MG63 (cell line): ENCODE measurements around the gene KCNN1. TPM values are rescaled to one million over a fixed set of nuclear protein-coding genes. Genes with fewer than 3 reads are reported as not detected.

ENCODE experiments used
- DNase-seq: peaks from one replicate; pipeline ENCODE4 v3.0.0-alpha.2; 2020
- H3K27me3 ChIP-seq: fragments of 250-450 bp; sonication (Bioruptor Pico); 2 replicates; pipeline ENCODE4 v1.5.1; 2020; ENCODE audit warnings: mild to moderate bottlenecking, moderate library complexity
- H3K36me3 ChIP-seq: fragments of 250-450 bp; sonication (Bioruptor Pico); 2 replicates; pipeline ENCODE4 v1.5.1; 2020; ENCODE audit warnings: mild to moderate bottlenecking, moderate library complexity
- H3K4me3 ChIP-seq: fragments of 250-450 bp; sonication (Bioruptor Pico); 2 replicates; pipeline ENCODE4 v1.5.1; 2020; ENCODE audit warnings: mild to moderate bottlenecking, moderate library complexity
- H3K9me3 ChIP-seq: fragments of 250-450 bp; sonication (Bioruptor Pico); 2 replicates; pipeline ENCODE4 v1.5.1; 2020; ENCODE audit warnings: mild to moderate bottlenecking, moderate library complexity
- total RNA-seq: library from RNA; depleted of rRNA; stranded (reverse); fragments of >200 nt; shearing (Covaris generic); gene quantifications from 2 replicates; pipeline ENCODE4 v1.2.3, GENCODE V29; 2014; ENCODE audit warnings: low replicate concordance

KCNN1 gene
- total RNA-seq, 1 experiment from 2014 or later: not detected

DNA sequence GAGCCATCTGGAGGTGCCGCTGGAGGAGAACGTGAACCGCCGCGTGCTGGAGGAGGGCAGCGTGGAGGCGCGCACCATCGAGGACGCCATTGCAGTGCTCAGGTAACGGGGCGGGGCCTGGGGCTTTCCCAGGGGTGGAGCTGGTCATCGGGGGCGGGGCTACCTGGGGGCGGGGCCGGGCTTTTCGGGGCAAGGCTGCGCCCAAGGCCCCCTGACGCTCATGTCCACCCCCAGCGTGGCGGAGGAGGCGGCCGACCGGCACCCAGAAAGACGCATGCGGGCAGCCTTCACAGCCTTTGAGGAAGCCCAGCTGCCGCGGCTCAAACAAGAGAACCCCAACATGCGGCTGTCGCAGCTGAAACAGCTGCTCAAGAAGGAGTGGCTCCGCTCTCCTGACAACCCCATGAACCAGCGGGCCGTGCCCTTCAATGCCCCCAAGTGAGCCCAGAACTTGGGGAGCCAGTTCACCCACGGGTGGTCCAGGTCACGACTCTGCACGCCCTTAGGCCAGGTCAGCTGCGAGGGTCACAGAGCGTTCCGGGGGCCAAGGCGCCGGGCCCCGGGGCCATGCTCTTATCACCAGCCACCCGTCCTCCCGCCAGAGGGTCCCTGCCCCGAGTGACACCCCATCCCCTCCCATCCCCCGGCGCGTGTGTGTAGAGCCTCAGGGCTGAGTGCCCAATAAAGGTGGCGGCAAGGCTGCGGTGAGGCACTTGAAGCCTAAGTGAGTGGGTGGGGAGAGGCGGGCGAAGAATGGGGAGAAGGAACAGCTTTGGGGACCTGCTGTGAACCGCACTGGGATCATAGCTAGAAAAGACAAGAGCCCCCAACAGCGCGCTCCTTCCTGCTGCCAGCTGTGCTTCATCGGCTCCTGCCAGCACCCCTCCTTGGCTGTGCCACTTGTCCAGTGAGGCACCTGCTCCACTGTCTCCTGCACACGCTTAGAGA lies 23.4 kb upstream of the KCNN1 start:
- H3K9me3 ChIP-seq: no peaks in the 10 kb centered on the region
- DNase-seq: no peak
- no peak overlapping the region for H3K4me3 ChIP-seq
- no peaks in the 10 kb centered on the region for H3K27me3 ChIP-seq
- peaks cover 25% of the 10 kb centered on the region for H3K36me3 ChIP-seq

DNA sequence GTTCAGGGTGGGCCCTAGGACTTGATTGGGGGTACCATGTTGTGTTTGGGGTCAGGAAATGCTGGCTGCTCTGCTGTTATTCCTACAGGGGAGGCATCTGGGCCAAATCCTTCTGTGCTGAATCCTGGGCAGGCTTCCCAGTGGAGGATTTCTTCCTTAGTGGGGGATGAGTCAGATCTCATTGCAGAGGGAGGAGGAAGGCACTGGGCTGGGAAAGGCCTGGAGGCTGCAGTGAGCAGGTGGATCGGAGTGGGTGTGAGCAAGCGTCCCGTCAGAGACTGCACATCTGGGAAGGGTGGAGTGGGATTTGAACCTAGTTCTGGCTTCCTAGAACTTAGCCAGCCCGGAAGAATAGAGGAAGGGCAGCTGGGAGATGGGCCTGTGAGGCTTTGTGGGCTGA lies 22.6 kb upstream of the KCNN1 start:
- DNase-seq: peak; percentile 91
- Histone ChIP-seq H3K9me3 (no peaks in the 10 kb centered on the region), H3K27me3 (peaks cover 3% of the 10 kb centered on the region), H3K36me3 (peaks cover 18% of the 10 kb centered on the region), H3K4me3 (no peak overlapping the region)

DNA sequence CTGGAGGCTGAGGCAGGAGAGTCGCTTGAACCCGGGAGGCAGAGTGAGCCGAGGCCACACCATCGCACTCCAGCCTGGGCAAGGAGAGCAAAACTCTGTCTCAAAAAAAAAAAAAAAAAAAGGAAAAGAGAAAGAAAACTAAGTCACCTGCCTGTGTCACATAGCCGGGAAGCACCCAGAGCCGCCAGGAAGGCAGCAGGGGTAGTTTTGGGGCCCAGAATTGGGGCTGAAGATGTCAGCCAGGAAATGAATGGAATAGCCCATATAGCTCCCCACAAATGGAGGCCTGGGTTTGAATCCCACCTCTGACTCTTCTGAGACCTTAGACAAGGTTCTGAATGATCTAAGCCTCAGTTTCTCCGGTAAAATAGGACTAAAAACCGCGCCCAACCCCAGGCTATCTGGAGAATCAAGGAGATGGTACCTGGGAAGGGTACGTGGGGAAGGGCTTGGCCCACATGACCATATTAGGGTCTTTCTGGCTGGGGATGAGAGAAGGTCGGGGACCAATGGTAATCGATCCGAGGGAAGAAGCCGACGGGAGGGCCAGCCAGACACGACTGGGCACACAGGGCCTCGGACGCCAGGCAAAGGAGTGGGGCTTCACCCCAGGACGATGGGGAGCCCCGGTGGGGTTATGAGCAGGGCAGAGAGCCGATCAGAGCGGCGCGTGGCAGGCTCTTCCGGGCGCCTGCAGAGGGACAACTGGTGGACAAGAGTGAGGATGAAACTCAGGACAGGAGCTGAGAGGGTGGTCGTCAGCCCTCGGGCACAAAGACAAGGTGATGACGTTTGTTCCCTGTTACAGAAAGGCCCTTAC lies 19.7 kb upstream of the KCNN1 start:
- Histone ChIP-seq H3K27me3 (peaks cover 32% of the 10 kb centered on the region), H3K4me3 (peak overlapping the region; percentile 42), H3K36me3 (peaks cover 7% of the 10 kb centered on the region), H3K9me3 (no peaks in the 10 kb centered on the region)
- no peak for DNase-seq

DNA sequence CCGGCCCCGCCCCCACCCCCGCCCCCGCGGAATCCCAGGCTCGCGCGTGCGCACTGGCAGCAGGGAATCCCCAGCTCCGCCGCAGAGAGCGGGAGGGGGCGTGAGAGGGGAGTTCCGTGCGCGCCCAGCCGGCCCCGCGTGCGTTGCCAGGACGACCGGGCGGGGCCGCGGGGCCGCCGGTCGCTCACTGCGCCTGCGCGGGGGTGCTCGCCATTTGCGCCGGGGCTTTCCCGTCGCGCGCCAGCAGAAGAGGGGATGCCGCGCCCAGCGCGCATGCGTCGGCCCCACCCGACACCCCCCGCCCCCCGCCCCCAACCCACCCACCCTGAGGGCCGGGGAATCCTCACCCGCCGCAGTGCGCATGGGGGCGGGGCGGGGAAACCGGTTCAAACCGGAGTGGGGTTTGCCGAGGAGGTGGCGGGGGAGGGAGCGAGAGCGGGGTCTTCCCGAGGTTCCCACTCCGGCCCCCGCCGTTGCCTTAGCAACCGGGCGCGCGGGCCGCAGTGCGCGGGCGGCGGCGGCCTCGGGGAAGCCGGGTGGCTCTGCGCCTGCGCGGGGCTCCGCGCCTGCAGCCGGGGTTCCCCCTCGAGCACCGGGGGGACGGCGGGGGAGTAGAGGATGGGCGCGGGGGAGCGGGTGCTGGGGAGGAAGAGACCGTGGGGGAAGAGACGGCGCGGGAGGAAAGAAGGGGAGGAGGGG lies 18.9 kb upstream of the KCNN1 start:
- peak overlapping the region; percentile 46 for H3K4me3 ChIP-seq
- H3K27me3 ChIP-seq: peaks cover 40% of the 10 kb centered on the region
- DNase-seq: peak; percentile 92
- peaks cover 7% of the 10 kb centered on the region for H3K36me3 ChIP-seq
- no peaks in the 10 kb centered on the region for H3K9me3 ChIP-seq

DNA sequence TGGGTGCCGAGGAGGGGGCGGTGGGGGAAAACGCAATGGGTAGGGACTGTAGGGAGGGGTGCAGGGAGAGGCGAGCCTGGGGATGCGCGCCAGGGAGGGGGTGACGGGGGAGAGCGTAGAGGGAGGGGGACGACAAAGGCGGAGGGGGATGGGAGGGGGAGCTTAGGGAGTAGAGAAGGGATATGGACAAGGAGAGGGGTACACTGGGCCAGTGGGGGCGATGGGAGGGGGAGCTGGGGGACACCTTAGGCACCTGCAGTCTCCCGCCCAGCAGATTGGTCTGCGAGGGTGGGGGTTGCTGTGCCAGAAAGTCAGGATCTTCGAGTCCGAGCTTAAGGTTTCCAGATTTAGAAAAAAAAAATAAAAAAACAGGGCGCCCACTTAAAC lies 18.4 kb upstream of the KCNN1 start:
- Histone ChIP-seq H3K9me3 (no peaks in the 10 kb centered on the region), H3K4me3 (peak overlapping the region; percentile 46; the same call in 1 of the 2 replicates), H3K36me3 (peaks cover 7% of the 10 kb centered on the region), H3K27me3 (peaks cover 45% of the 10 kb centered on the region)
- no peak for DNase-seq

DNA sequence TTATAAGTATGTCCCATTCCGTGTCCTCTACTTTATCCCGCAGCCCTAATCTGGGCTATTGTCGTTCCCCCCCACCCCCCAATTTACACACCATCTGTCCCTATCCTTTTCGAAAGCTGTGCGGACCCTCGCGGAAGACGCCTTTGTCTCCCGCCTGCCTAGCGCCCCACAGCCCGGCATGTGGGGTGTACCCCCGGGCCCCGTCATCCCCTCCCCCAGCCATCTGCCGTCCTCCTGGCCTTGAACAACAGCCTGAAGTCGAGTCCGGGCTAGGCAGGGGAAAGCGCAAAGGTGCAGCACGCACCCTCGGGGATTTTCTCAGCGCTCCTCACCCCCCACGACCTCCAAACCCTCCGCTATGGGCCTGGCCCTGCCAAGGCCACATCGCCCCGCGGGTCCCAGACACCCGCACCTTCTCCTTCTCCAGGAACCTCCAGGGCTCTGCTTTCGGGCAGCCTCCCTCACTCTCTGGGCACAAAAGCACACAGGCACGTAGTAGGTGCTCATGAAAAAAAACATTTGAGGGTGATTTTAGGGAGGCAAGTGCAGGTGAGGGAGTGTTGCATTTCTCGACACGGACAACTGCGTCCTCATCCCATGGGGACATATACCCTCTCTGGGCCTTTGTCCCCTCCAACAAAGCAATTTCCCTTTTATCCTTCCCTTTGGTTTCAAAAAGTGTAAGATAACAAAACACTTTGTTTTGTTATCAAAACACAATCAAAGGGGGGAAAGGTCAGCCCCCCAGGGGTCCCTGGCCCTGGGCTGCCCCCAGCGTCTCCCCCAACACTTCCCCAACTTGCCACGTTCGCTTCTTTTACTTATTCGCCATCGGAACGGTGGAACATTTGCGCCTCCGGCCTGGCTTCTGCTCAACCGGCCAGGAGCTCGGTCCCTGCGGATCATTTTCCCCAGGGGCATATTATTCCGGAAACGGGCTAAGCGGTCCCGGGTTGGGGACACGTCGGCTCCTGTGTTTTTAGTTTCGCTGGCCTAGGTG lies 17.7 kb upstream of the KCNN1 start:
- Histone ChIP-seq H3K27me3 (peaks cover 53% of the 10 kb centered on the region), H3K4me3 (no peak overlapping the region; the same call in 1 of the 2 replicates), H3K9me3 (no peaks in the 10 kb centered on the region), H3K36me3 (peaks cover 3% of the 10 kb centered on the region)
- no peak for DNase-seq

DNA sequence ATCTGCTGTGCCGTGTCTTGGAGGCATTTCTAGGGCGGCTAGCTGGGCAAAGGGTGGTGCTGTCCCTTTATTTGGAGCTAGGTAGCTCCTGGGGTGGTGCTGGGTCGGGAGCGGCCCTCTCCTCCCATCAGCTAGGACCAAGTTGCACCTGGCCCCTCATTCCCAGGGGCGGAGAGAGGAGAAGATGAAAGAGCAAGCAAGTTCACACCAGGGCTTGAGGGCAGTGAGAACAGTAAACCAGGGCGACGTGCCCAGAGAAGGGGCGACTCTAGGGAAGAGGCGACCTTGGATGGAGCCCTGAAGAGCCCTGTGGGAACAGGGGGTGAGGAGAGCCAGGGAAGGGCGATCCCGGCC lies 17.0 kb upstream of the KCNN1 start:
- H3K27me3 ChIP-seq: peaks cover 58% of the 10 kb centered on the region
- no peaks in the 10 kb centered on the region for H3K9me3 ChIP-seq
- no peak overlapping the region for H3K4me3 ChIP-seq
- H3K36me3 ChIP-seq: peaks cover 3% of the 10 kb centered on the region; the same call in 1 of the 2 replicates
- DNase-seq: no peak

DNA sequence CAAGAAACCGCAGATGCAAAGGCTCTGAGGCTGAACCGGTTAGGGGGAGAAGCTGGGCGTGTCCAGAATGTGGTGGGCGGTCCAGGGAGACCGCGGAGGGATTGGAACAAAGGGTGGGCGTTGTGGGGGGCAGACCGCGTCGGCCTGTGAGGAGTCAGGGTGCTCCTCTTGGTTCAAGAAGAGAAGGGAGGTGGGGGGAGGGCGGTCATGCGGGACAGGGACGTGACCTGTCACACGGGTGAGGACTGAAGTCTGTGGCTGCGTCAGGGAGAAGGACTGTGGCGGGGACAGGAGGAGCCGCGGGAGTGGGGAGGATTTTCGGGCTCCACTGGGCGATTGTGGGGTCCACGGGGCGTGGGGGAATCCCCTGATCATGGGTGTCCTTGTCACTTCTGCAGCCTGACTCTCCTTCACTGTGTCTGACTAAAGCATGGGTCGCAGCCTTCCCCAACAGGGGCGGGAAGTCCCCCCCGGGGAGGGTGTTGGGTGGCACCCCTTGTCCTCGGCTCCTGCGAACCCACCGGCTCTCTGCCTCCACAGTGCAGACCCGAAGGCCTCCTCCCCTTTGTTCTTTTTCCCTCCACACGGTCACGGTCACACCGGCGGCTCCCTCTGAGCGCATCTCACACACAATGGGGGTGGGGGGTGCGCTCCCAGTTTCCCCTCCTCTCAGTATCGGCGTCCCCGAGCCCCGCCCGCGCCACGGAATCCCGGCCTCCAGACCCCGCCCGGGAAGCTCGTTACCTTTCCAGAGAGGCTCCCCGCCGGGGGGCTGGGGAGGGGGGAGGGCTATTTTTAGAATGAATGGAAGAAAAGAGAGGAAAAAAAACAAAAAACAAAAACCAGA lies 16.4 kb upstream of the KCNN1 start:
- DNase-seq: no peak
- Histone ChIP-seq H3K4me3 (no peak overlapping the region), H3K27me3 (peaks cover 58% of the 10 kb centered on the region), H3K9me3 (no peaks in the 10 kb centered on the region), H3K36me3 (no peaks in the 10 kb centered on the region)

DNA sequence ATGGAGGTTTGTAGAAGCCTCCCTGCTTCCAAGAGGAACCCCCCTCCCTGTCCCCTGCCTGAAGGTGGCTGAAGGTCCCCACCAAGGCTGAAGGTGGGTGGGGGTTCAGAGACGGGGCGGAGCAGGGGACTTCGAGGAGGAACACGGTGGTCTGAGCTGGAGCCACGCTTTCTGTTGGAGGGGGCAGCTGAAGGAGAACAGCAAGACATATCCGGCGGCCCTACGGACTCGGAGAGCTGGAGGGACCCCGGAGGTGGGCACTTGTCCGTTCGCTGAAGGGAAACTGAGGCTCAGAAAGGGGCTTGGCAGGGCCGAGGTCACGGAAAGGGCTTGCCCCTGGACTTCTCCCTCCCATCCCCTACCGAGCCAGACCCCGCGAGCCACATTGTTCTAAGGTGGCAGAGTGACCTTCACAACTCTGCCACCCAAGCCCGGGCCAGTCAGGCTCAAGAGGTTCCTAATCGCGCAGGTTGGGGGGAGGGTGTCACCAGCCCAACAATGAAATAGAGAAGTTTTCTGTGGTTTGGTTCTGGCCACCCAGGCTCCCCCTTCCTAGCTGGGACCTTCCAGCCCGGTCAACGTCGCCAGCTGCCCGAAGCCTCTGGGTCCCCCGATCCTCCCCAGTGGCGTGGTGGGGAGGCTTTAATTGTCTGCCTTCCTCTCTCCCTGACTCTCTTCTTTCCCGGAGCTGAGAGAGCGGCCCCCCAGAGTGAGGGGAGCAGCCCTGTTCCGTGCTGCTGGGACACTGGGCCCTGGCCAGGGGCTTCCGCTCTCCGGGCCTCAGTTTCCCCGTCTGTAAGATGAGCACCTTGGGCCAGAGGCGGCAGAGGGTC lies 15.5 kb upstream of the KCNN1 start:
- Histone ChIP-seq H3K27me3 (peaks cover 64% of the 10 kb centered on the region), H3K9me3 (no peaks in the 10 kb centered on the region), H3K36me3 (no peaks in the 10 kb centered on the region), H3K4me3 (no peak overlapping the region)
- no peak for DNase-seq

DNA sequence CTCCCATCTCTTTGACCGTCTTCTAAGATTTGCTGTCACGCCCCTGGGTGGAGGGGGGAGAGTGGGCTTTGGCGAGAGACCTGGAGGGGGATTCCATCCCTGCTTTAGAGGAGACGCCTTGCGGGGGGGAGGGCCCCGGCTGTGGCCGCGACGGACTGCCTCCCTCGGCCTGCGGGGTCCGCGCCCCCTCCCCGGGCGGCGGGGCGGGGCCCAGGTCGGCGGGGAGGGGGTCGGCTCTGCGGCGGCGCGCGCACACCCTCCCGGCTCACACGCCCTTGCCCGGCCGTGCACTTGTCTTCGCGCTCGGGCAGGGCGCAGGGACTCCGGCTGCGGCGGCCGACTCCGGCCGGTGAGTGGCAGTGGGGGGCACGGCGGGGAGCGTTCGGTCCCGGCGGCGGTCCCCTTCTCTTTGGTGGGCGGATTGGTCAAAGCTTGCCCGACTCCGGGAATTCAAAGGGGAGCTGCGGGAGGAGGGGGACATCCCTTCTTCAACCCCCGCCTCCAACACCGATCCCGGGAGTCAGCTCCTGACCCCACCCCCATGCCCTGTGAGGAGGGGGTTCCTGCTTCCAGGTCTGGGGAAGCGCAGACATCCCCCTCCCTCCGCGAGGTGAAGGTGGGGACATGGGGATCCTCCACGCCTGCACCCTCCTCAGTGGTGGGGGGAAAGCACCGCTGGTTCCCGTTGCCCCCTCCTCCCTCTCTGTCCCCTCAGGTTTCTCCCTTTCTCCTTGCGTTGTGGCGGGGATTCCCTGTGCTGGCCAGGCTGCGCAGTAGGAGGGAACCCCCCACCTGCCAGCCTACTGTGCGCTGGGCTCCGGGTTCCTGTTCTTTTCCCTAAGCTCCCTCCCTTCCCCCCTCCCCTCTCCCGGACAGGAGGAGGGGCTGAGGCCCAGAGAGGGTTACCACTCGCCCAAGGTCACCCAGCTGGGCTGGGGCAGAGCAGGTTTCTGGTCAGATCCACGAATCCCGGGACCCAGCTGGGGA lies 14.6 kb upstream of the KCNN1 start:
- H3K27me3 ChIP-seq: peaks cover 69% of the 10 kb centered on the region
- H3K36me3 ChIP-seq: no peaks in the 10 kb centered on the region
- no peaks in the 10 kb centered on the region for H3K9me3 ChIP-seq
- H3K4me3 ChIP-seq: no peak overlapping the region
- no peak for DNase-seq

DNA sequence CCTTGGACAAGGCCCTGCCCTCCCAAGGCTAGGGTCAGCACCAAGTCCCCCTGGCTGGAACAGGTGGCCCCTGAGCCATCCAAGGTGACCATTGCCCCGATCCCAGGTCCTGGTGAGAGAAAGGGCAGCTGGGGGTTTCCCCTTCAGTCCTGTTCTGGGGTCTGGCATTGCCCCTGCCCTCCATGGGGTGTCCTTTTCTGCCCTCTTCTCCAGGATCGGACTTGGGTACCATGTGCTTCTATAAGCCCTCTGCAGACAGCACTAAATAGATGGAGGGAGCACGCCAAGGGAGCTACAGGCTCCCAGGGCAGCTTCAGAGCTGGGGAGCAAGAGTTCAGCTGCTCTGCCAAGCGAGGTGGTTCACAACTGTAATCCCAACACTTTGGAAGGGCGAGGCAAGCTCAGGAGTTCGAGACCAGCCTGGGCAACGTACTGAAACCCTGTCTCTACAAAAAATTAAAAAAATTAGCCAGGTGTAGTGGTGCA lies 13.5 kb upstream of the KCNN1 start:
- Histone ChIP-seq H3K4me3 (no peak overlapping the region), H3K27me3 (peaks cover 76% of the 10 kb centered on the region)

DNA sequence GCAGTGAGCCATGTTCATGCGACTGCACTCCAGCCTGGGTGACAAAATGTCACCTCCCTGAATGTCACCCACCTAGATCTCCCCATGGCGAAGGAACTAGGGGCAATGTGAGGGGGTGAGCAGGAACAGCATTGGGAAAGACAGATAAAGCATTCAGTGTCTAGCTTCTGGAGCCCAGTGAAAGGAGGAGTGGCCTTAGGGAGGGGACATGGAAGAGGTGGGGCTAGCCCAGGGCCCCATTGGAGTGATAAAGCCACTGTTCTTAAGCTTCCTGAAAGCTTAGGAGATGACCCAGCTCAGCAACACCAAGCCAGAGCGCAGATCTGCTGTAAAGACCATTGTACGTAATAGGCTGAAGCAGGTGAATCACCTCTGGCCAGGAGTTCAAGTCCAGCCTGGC lies 13.0 kb upstream of the KCNN1 start:
- no peak overlapping the region for H3K4me3 ChIP-seq
- no peaks in the 10 kb centered on the region for H3K36me3 ChIP-seq
- peaks cover 76% of the 10 kb centered on the region for H3K27me3 ChIP-seq
- no peak for DNase-seq
- no peaks in the 10 kb centered on the region for H3K9me3 ChIP-seq

More for the DNA sequence above, 13.5 kb upstream of the KCNN1 start:
- Histone ChIP-seq H3K36me3 (no peaks in the 10 kb centered on the region), H3K9me3 (no peaks in the 10 kb centered on the region)
- no peak for DNase-seq

DNA sequence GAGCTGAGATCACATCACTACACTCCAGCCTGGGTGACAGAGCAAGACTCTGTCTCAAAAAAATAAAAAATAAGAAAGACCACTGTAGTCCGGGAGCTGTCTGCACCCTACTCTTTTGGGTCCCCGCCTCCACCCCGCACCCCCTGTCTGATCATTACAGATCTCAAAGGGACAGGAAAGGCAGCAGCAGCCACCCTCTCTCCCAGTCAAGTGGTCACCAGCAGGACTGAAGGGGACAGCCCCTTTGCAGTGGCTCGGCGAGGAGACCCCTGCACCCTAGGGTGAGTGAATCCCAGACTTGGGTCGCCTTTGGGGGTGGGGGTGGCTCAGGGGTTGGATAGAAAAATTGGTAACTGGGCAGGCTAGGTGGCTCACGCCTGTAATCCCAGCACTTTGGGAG lies 12.5 kb upstream of the KCNN1 start:
- Histone ChIP-seq H3K36me3 (no peaks in the 10 kb centered on the region), H3K9me3 (no peaks in the 10 kb centered on the region), H3K4me3 (no peak overlapping the region), H3K27me3 (peaks cover 71% of the 10 kb centered on the region)
- DNase-seq: no peak
